PC-3 (cell line): ENCODE data around the gene SSMEM1.

Experiments used
- CTCF ChIP-seq: fragments of 300-600 bp; sonication (generic); conservative IDR thresholded peaks from 2 replicates; pipeline ENCODE4 v1.5.1; 2017; ENCODE audit warnings: antibody characterized with exemption, low read depth, mild to moderate bottlenecking, low read length
- EZH2phosphoT487 ChIP-seq: fragments of 300-600 bp; sonication (generic); IDR thresholded peaks from 2 replicates; pipeline ENCODE4 v1.6.1; 2018; ENCODE audit warnings: mild to moderate bottlenecking, antibody characterized with exemption, low read length, borderline replicate concordance

GRCh38 chr7:130242198-130243014 lies 34.7 kb downstream of the SSMEM1 start:
- TF ChIP-seq CTCF (peak; percentile 93), EZH2phosphoT487 (no peak)
